Stimulated activated CD4-positive, alpha-beta T cell treated with anti-CD3 and anti-CD28 coated beads, Interleukin-1b, Interleukin-23, amount 100 ng/mL, for 48 hours (primary cell): ENCODE data around the gene GRAMD4.
"Not testable (repeated sequence)": the region's sequence is repeated elsewhere in the genome, so short reads cannot be mapped to it uniquely, and the experiment has no call there.

ENCODE experiments used
- DNase-seq: peaks from one replicate; pipeline ENCODE4 v3.0.0-alpha.2; 2020

GRAMD4 gene

DNA sequence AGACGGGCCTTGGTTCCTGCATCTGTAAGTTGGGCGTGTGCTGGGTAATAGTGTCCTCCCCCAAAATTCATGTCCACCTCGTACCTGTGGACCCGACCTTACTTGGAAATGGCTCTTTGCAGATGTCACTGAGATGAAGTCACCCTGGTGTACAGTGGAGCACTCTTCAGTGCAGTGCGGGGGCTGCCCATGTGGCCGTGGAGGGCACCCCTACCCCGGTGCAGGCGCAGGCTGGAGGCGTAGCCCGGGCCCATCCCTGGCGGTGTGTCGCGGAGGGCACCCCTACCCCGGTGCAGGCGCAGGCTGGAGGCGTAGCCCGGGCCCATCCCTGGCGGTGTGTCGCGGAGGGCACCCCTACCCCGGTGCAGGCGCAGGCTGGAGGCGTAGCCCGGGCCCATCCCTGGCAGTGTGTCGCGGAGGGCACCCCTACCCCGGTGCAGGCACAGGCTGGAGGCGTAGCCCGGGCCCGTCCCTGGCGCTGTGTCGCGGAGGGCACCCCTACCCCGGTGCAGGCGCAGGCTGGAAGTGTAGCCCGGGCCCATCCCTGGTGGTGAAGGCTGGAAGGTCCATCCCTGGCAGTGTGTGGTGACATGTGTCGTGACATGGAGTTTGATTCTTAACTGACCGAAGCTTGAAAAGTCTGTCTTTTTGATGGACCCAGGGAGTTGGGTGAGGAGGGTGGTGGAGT is 1.2 kb downstream of the GRAMD4 start:
- not testable (repeated sequence) for DNase-seq

DNA sequence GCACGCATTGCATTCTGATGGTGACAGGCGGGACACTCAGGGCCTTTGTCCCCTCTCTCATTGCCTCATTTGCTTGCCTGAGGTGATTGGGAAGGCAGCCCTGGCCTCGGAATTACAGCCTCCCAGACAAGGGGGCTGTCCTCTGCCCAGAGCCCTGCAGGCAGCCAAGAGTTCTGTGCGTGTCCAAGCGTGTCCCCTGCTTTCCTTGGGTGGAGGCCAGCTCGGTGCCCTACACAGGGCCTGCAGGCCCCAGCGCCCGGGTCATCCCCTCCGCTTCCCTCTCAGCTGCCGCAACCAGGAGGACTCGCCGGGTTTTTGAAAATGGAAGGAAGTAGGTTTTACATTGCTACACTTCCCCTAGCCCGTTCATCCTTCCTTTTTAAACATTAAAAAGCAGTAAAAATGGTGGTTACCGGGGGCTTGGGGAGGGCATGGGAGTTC is 1.9 kb downstream of the GRAMD4 start:
- DNase-seq: no peak

DNA sequence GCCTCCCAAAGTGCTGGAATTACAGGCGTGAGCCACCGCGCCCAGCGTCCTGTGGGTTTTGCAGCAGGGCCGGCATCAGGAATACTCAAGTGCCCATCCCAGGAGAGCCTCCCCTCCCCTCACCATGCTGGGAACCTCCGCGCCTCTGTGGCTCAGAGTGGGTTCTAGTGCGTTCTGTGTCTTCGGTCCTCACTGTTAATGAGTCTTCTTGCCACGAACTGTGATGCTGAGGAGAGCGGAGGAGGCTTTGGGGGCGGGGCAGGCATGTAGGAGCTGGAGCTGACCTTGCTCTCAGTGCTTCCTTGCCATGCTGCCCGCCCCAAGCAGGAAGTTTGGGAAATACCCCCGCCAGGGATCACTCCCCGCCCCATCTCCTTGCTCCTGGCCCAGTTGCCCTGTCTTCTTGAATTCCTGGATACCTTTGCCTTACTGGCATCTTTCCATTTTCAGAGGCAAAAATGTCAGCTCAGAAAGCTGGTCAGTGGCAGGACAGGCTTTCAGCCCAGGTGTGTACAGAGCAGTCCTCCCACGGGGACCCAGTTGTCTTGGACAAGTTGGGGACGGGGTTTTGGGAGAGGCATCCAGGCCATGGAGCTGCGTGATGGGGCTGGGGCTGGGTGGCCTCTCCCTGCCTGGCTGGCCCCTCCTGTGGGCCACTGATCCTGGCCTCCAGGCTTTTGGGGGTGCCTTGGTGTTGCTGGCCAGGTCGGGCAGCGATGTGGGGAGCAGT is 5.1 kb downstream of the GRAMD4 start:
- no peak for DNase-seq

DNA sequence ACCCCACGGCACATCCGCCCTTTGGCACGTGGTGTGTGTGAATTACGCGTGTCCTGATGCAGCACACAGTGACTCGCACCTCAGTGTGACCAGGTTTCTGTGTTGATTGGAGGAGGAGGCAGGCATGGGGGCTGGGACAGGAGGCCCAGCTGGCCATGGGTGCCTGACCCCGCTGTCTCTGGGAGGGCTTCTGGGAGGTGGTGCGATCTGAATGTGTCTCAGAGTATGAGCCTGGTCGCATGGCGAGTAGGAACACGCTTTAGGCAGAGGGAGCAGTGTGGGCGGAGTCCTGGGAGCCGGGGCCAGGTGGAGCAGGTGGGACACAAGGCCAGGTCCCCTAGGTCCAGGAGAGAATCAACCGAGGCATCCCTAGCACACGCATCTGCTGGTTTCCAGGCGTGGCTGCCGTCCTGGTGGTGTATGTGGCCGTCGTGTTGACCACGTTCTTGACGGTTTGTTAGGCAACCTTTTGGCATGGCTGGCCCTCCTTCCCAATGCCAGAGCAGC is 5.7 kb downstream of the GRAMD4 start:
- DNase-seq: no peak

DNA sequence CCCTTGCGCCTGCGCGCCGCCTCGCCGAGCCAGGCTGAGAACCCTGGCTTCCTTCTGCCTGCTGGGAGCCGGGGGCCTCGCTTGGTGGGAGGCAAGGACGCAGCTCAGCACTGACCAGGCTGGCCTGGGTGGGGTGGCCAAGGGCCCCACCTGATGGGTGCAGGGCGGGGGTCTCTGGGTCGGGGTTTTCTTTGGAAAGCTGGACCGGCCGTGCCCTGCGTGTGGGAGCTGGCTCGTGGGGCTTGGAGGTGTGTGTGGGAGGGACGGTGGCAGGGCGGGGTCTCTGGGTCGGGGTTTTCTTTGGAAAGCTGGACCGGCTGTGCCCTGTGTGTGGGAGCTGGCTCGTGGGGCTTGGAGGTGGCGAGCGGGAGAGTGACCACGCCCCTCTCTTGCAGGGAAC is 6.2 kb downstream of the GRAMD4 start:
- no peak for DNase-seq

DNA sequence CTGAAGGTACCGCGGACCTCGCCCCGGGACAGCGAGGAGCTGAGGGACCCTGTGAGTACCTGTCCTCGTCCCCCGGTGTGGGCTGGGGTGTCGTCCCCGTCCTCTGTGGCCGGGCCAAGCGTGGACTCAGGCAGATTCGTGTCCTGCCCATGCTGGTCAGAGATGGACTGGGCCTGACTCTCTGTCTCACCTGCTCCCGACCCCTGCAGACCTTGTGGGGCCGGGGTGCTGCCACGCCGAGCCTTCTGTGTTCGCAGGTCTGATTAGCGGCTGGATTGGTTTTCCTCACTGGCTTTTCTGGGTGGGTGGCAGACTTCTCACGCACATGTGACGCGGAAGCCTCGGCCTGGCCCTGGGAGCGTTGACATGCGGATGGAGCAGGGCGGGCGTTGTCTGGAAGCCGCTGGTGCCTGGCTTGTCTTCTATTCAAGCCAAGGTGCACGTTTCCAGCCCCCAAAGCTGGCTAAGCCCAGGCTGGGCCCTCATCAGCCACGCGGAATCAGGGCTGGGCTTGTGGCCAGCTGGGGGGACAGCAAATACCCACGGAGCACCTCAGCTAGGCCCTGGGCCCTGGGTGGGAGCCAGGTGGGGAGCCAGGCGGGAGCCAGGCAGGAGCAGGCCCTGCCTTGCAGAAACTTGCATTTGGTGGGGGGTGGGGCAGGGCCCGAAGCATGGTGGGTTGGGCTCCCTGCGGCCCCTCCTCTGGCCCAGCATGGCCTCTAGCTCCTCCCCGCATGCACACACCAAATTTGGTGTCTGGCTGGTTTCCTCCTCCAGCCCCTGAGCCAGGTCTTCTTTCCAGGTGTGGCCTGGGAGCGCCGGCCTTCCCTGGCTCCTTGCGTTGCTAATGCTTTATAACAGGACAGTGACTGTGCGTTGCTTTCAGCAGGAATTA is 7.0 kb downstream of the GRAMD4 start:
- no peak for DNase-seq

DNA sequence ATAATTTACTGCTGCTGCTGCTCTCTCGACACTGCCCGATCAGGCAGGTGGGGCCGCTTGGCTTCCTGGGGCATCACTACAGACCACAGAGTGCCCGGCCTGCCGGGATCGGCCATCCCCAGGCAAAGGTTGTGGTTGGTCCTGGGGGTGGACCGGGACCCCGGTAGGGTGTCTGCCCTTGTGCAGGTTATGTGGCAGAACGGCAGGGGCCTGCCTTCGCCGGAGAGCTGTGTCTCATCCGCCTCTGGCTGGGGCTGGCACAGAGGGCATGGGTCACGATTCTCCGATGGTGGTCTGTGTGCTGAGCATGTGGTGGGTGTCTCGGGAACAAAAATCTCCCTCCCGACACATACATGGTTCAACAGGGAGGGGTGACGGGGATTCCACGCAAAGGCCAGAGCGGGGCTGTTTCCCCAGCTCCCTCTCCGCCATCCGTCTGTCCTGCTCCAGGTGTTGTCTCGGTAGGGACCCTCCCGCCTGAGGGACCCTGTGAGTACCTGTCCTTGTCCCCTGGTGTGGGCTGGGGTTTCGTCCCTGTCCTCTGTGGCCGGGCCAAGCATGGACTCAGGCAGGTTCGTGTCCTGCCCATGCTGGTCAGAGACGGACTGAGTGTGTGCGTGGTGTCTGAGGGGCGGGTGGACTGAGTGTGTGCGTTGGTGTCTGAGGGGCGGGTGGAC is 7.8 kb downstream of the GRAMD4 start:
- no peak for DNase-seq

DNA sequence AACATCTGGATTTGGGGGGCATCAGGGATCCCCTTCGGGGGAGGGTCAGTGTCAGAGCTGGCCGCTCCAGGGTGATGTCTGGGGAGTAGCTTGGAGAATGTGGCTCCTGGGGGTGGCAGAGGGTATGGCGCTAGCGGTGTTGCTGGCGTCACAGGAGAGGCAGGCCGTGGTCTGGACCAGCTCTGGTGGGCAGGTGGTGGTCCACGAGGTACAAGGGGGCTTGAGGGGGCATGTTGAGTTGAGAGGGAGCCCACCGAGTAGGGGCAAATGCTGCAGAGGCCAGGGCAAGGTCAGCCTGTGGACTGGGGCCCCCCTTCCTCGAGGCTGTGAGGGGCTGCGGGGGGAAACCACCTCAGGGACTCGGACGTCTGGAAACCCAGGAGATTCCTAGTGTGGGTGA is 8.6 kb downstream of the GRAMD4 start:
- no peak for DNase-seq

DNA sequence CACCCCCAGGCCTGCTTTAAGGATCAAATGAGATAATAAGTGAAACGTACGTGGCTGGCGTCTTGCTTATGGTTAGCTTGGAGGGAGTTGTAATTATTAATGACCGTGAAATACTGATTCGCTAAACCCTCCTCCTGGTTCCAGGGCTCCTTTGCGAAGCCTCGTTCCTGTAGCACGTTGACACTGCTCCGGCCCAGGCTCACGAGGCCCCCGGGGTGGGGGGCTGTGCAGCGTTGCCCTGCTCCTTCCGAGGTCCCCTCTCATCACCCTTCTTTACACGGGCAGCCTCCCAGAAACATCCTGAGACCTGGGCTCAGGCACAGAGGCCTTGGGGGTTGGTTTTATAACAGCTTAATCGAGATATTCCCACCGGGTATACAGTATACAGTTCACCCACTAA is 9.1 kb downstream of the GRAMD4 start:
- DNase-seq: no peak

DNA sequence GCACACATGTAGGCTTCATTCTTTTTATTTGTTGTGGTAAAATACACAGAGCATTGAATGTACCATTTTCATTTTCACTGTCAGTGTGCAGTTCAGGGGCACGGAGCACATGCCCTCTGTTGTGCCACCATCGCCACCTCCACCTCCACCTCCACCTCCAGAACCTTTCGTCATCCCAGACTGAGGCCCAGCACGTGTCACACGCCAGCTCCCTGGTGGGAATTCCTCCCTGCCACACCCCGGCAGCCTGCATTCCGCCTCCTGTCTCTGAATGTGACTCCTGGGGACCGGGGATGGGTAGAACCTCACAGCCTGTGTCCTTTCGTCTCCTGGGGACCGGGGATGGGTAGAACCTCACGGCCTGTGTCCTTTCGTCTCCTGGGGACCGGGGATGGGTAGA is 10.9 kb downstream of the GRAMD4 start:
- DNase-seq: no peak

DNA sequence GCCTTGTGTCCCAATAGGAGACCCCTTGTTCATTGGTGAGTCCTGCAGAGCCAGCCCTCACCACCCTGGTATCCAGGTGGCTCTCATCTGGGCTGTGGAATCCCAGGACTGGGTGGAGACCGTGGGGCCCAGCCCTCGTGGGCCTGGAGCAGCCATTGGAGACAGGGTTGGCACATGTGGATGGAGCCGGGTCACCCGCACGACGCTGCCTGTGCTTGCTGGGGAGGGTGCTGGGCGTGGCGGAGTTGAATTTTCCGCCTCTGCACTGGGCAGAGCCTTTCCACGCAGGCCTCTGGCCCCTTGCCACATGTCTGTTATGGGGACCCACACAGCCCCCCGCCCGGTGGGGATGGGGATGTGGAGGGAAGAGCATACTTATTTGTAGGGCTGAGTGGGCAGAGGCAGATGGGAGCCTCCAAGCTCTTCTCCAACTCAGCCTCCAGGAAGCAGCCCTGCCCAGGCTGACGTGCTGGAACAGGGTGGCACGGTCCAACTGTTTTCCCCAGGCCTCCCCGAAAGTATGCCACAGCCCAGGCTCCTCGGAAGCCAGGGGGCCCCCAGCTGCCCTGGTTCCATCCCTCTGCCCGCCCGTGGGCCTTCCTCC is 12.6 kb downstream of the GRAMD4 start:
- DNase-seq: no peak

DNA sequence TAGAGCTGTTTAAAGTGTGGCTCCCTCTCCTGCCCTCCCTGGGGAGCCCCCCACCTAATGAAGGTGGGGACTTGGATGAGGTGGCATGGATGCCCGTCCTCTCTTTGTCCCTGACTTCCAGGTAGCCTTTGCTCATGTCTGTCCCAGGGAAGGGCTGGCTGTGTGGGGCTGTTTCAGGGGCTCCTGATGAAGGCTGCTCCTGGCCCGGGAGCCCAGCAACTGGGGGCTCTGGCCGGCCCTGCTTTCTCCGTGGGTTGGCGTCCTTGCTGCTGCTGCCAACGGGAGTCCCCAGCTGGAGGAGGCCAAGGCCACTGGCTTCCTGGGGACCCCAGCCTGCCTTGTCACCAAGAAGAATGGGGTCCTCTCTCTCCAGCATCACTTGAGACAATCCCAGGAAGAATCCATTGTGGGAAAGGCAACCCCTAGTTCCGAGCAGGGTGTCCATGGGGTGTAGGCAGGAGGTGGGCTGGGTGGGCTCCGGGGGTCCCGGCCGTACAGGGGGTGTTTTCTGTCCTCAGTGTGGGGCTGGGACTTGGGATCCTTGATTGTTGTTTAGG is 13.2 kb downstream of the GRAMD4 start:
- no peak for DNase-seq

DNA sequence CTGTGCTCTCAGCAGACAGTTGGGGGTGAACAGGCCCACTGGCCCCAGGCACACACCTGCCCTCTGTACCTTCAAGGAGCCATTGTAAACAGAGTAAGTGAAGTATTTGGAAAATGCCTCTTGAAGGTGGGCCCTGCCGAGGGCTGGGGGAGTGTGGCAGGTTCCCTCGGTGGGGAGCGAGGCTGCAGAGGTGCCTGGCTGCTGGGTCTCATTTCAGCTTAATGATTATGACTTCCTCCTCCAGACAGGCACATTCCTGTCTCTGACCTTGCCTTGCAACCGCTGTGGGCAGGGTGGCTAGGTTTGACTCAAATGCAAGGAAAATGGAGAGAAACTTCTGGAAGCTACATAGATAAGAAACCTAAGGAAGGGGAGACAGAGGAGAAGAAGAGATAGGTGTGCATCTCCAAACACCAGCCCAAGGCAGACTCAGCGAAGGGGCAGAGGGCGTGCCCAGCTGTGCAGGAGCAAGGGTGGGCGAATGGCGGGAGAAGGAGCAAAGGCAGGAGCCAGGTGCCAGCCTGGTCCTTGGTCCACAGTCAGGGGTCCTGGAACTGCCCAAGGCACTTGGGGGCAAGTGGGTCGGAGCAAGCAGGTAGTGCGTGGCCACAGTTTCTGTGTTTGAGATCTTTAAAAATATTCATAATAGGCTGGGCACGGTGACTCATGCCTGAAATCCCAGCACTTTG is 14.0 kb downstream of the GRAMD4 start:
- DNase-seq: no peak

DNA sequence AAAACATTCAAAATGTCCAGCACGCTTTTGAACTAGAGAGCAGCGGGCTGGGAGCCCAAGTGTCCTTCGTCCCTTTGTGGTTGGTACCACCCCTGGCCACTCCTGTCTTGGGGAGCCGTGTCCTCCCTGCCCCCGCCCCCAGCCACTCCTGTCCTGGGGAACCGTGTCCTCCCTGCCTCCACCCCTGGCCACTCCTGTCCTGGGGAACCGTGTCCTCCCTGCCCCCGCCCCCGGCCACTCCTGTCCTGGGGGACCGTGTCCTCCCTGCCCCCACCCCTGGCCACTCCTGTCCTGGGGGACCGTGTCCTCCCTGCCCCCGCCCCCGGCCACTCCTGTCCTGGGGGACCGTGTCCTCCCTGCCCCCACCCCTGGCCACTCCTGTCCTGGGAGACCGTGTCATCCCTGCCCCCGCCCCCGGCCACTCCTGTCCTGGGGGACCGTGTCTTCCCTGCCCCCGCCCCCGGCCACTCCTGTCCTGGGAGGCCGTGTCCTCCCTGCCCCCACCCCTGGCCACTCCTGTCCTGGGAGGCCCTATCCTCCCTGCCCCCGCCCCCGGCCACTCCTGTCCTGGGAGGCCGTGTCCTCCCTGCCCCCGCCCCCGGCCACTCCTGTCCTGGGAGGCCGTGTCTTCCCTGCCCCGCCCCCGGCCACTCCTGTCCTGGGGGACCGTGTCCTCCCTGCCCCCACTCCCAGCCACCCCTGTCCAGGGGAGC is 14.9 kb downstream of the GRAMD4 start:
- not testable (repeated sequence) for DNase-seq

DNA sequence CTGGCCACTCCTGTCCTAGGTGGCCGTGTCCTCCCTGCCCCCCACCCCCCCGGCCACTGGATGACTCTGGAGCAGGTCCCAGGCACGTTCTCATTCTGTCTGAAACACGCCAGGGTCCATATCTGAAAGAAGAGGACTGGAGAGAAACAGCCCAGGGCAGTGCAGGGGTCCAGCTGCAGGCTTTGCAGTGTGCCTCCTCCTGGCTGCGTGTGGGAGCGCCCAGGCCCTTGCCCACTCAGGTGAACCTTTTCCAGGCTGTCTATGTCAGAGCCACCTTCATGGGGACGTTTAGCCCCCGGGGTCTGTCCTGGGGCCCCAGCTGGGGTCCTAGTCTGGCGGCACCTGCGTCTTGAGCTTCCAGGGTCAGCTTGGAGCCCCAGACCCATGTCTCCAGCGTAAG is 15.6 kb downstream of the GRAMD4 start:
- DNase-seq: no peak

DNA sequence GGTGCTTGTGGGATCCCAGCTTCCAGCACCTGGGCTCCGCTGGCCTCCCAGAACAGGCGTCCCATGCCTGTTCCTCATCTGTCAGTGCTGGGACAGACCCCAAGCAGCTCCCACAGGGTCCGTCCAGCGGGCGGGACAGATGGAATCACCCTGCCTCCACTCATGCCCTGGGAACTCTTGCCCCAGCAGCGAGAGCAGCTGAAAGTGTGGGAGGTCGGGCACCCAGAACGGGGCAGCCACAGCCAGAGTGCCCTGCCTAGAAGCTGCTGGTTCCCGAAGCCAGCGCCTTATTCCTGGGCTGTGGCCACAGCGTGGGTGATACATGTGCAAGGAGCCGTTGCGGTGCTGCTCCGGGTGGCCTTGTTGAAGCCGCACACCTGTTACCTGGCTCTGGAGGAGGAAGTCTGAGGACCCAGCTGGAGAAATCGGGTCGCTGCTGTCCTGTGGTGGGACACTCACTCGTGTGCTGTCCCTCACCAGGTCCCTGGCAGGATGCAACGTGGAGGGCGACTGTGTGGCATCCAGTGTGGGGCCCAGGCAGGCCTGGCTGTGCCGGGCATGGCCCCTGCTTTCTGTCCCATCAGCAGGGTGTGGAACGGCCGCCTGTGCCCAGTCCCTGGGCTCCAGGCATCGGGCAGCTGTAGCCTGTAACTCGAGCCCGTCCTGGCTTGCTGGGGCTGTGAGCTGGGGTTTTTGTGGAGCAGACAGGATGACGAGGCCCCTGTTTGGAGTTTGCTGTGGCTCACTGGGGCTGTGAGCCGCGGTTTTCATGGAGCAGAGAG is 16.2 kb downstream of the GRAMD4 start:
- no peak for DNase-seq

DNA sequence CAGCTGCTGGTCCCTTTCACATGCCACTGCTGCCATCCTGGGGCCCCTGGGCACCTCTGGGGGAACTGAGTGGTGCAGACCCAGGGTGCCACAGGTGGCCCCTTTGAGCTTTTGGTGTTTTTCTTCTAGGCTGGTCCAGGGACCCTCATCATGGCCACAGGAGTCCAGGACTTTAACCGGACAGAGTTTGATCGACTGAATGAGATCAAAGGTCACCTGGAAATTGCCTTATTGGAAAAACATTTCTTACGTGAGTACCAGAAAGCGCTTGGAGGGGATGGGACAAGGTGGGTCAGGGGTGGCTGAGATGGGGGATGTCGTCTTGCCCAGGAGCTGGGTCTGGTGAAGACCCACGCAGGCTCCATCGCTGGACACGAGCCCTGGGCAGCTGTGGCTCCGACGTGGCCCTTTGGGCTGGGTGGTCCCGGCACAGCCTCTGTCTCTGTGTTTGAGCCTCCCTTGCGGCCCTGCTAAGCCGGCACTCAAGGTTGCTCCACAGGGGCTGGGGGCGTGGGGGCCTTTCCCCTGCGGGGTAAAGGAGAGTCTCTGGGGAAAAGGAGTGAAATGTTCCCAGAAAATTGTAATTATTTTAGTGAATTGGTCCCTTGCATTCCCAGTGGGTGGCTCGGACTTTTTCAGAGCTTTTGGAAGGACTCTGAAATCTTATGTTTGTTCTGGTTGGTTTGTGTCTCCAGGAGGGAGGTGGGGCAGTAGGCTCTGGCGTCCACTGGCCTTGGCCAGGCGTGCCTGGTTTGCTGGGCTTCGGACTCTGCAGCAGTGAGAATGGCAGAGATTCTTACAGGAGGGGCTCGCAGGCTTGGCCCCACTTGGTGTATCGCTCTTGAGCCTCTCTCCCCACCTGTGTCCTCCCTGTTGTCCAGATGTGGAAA is 17.8 kb downstream of the GRAMD4 start:
- DNase-seq: no peak

DNA sequence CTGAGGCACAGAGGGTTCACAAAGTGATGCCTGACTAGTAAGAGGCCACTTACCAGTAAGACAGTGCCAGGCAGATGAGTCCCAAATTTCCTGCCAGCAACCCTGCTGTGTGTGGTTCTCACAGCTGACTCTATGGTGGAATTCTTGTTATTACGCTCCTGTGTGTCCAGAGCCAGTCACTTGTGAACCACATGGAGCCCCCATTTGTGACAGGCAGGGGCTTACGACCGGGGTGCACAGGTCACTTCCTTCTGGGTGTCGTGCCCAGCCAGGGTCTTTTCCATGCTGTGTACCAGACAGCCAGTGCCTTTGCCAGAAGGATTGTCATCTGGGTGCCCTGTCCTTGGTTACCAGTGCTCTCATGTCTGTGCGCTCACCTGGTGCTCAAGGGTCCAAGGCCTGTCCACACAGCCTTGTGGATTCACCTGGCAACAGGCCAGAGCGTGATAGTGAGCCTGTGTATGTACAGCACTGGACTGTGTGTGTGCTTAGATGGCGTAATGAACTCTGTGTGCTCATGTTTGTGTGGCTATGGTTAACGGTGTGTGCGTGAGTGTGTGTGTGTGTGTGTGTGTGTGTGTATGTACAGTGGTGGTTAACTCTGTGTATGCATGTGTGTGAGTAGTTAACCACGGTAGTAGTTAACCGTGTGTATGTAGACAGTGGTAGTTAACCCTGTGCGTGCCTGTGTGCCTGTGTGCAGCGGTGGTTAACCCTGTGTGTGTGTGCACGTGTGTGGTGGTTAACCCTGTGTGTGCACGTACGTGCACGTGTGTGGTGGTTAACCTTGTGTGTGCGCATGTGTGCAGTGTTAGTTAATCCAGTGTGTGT is 18.6 kb downstream of the GRAMD4 start:
- no peak for DNase-seq
